ENCODE measurements around the gene KLC1. TPM values are rescaled to one million over a fixed set of nuclear protein-coding genes. Genes with fewer than 3 reads are reported as not detected.
A peak's percentile ranks its signal among the peaks of the same experiment; 100 is the strongest.

Gene KLC1
- total and polyA plus RNA-seq, 10 of the 15 experiments (the other 5 are each of a cell fraction or from before 2014, with no cell fraction given), result 5.5 to 137 (median 76.1) TPM

DNA sequence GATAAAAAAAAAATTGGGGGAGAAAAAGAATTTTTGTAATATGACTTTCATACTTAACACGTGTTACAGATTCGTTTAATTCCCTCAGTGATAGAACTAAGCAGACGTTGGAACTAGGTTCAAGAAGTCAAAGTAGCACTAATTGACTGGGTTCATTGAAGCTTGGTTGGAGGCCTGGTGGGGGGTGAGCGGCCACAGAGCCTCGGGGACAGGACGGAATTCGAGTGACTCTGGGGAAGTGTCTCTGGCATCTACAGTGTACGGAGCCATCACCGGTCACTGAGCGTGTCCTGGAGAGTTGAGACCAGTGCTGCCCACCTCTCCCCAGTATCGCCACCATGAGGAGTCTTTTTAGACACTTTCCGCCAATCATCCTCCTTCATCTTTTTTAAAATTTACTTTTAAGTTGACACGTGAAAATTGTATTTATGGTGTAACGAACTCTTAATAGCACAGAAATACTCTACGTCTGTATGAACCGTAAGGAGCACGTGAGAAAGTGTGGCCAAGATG, 87.9 kb downstream of the KLC1 start:
- CTCF ChIA-PET, result no interaction called here
- Histone ChIP-seq H3K36me3 (ENCODE audit: control insufficient read depth in 2 of 2, insufficient read depth in 2 of 2, low read length in 1 of 2) (peaks cover 0 to 6% of the 10 kb centered on the region in 2 experiments; a peak in 2 of 4 replicates), H3K4me1 (ENCODE audit: control insufficient read depth, insufficient read depth, low read length) (peaks cover 4% of the 10 kb centered on the region; the same call in 1 of the 2 replicates), H3K9ac (ENCODE audit: control insufficient read depth, insufficient read depth, low read length) (no peak overlapping the region), H3K4me3 (peak overlapping the region; percentile 88), H3K4me2 (ENCODE audit: control insufficient read depth, insufficient read depth) (peak overlapping the region; percentile 78), H3K9me3 (replicated peaks; ENCODE audit: control insufficient read depth, insufficient read depth, low read length) (no peaks in the 10 kb centered on the region), H2AFZ (ENCODE audit: control insufficient read depth, low read depth, low read length) (no peak overlapping the region), H4K20me1 (ENCODE audit: control insufficient read depth, insufficient read depth) (no peaks in the 10 kb centered on the region), H3K27ac (ENCODE audit: control insufficient read depth, insufficient read depth) (no peak overlapping the region), H3K27me3 (replicated peaks in 1 of 2; ENCODE audit: control insufficient read depth in 2 of 2, insufficient read depth in 2 of 2, low read length in 1 of 2) (no peaks in the 10 kb centered on the region), H3K79me2 (ENCODE audit: control insufficient read depth, insufficient read depth, low read length) (peaks cover 42% of the 10 kb centered on the region)
- intact Hi-C loops (cut with micrococcal nuclease; ENCODE audit: unreplicated experiment) (no loop called here), in situ Hi-C loops (cut with MboI) (no loop called here)
- RAD21 ChIA-PET (ENCODE audit: unreplicated experiment), result no interaction called here
- FAIRE-seq (no peak), DNase-seq (ENCODE audit: low read depth, low spot score) (no peak), ATAC-seq (no peak)
- BruUV-seq (replicated peaks), result no TSS peak
- SMC1A ChIA-PET (ENCODE audit: uncharacterized antibody, unreplicated experiment), result interaction anchor here (0.7 to 1.5 kb wide), 2 partner anchors 24 to 37 kb away, joined by 3 to 4 read pairs; no protein-coding TSS in a partner anchor
- WGBS (ENCODE audit: insufficient coverage, insufficient replicate concordance, low lambda C conversion rate, missing lambda C conversion rate), result 94% methylated on average over 17 of the region's 17 CpGs
- POLR2A ChIA-PET, result no interaction called here
- TF ChIP-seq BMI1 (IDR thresholded peaks at IDR 0.05; ENCODE audit: borderline replicate concordance) (no peak), JUND (IDR thresholded peaks at IDR 0.05; ENCODE audit: low read depth, low read length) (no peak)
- TF ChIP-seq, protein P1, sequence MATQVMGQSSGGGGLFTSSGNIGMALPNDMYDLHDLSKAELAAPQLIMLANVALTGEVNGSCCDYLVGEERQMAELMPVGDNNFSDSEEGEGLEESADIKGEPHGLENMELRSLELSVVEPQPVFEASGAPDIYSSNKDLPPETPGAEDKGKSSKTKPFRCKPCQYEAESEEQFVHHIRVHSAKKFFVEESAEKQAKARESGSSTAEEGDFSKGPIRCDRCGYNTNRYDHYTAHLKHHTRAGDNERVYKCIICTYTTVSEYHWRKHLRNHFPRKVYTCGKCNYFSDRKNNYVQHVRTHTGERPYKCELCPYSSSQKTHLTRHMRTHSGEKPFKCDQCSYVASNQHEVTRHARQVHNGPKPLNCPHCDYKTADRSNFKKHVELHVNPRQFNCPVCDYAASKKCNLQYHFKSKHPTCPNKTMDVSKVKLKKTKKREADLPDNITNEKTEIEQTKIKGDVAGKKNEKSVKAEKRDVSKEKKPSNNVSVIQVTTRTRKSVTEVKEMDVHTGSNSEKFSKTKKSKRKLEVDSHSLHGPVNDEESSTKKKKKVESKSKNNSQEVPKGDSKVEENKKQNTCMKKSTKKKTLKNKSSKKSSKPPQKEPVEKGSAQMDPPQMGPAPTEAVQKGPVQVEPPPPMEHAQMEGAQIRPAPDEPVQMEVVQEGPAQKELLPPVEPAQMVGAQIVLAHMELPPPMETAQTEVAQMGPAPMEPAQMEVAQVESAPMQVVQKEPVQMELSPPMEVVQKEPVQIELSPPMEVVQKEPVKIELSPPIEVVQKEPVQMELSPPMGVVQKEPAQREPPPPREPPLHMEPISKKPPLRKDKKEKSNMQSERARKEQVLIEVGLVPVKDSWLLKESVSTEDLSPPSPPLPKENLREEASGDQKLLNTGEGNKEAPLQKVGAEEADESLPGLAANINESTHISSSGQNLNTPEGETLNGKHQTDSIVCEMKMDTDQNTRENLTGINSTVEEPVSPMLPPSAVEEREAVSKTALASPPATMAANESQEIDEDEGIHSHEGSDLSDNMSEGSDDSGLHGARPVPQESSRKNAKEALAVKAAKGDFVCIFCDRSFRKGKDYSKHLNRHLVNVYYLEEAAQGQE (IDR thresholded peaks at IDR 0.05; ENCODE audit: low read depth, low read length), result no peak

Measured in GM12878 (cell line).